ENCODE results near the gene ABHD4. TPM values are rescaled to one million over a fixed set of nuclear protein-coding genes. Genes with fewer than 3 reads are reported as not detected.

ABHD4 gene
- total RNA-seq, 4 donors from 2014 or later = 28.1 to 51.4 (median 42.8) TPM

- Histone ChIP-seq H3K27ac (no peak overlapping the region), H3K9me3 (no peaks in the 10 kb centered on the region), H3K4me1 (peaks cover 0 to 10% (median 2%) of the 10 kb centered on the region in 4 donors), H3K4me3 (no peak overlapping the region), H3K36me3 (peaks cover 0 to 53% (median 0%) of the 10 kb centered on the region in 3 donors), H3K27me3 (no peaks in the 10 kb centered on the region)
- DNase-seq = no peak
- TF ChIP-seq POLR2A (IDR thresholded peaks at IDR 0.05) (no peak), CTCF (IDR thresholded peaks at IDR 0.05) (no peak)
These were observed 3.9 kb downstream of the ABHD4 start for GRCh38 chr14:22601996-22602395.

DNA sequence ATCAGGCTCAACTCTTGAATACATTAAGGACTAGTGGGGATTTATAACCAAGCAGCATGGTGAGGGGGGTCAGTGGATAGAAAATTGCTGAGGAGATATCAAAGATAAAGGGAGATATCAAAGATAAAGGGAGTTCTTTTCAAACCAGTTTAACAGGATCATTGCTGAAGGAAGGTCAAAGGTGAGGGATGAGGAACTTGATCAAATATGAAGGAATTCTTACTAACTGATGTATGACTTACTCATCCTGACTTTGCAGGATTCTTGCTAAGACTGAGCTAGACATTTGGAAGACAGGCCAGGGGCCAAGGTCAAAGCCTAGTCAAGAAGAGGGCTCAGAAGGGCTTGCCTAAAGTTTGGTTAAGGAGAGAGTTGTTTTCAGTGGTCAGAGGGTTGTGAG lies 4.8 kb downstream of the ABHD4 start:
- Histone ChIP-seq H3K4me3 (no peak overlapping the region), H3K4me1 (peaks cover 0 to 10% (median 0%) of the 10 kb centered on the region in 4 donors), H3K27ac (no peak overlapping the region), H3K9me3 (no peaks in the 10 kb centered on the region), H3K27me3 (no peaks in the 10 kb centered on the region), H3K36me3 (peaks cover 0 to 62% (median 0%) of the 10 kb centered on the region in 3 donors)
- no peak for TF ChIP-seq CTCF (IDR thresholded peaks at IDR 0.05)
- TF ChIP-seq POLR2A (IDR thresholded peaks at IDR 0.05) = no peak
- DNase-seq = no peak

DNA sequence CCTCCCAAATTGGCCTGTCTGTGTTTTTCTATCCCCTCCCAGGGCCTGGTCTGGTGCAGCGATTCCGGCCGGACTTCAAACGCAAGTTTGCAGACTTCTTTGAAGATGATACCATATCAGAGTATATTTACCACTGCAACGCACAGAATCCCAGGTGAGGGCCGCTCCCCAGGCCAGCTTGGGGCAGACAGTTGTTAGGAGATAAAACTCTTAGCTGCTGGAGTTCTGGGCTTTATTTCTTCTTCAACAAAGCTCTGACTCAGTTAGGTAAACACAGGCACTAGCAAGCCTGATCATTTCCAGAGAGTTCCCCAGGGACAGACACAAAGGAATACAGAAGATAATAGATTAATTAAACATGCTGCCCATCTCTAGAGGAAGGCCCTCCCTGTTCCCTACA lies 8.3 kb downstream of the ABHD4 start:
- Histone ChIP-seq H3K9me3 (no peaks in the 10 kb centered on the region), H3K36me3 (peaks cover 0 to 97% (median 0%) of the 10 kb centered on the region in 3 donors), H3K27me3 (no peaks in the 10 kb centered on the region), H3K27ac (no peak overlapping the region), H3K4me3 (no peak overlapping the region), H3K4me1 (no peaks in the 10 kb centered on the region)
- TF ChIP-seq POLR2A (IDR thresholded peaks at IDR 0.05) (no peak), CTCF (IDR thresholded peaks at IDR 0.05) (no peak)
- no peak for DNase-seq

GRCh38 chr14:22607291-22607690 lies 9.2 kb downstream of the ABHD4 start:
- Histone ChIP-seq H3K27ac (no peak overlapping the region), H3K27me3 (no peaks in the 10 kb centered on the region), H3K4me1 (no peaks in the 10 kb centered on the region), H3K9me3 (no peaks in the 10 kb centered on the region), H3K4me3 (no peak overlapping the region), H3K36me3 (peaks cover 0 to 96% (median 0%) of the 10 kb centered on the region in 3 donors)
- TF ChIP-seq POLR2A (IDR thresholded peaks at IDR 0.05) (no peak), CTCF (IDR thresholded peaks at IDR 0.05) (no peak)
- DNase-seq = no peak

DNA sequence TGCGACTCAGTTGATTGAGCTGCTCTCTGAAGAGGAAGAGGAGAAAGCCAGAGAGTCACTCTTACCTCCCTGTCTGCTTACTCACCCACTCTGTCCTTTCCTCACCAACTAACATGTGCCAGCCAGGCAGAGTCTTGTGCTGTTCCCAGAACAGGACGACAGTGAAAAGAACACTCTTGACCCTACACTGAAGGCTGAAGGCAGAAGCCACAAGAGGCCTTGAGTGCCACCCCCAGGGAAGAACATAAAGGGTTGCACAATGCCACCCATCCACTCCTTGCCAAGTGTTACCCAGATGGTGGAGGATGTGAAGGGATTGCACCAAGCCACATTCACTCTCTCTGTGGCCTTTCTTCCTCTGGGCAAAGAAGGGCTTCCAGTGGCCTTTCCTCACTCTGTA lies 12.8 kb downstream of the ABHD4 start:
- H3K9me3 ChIP-seq = no peaks in the 10 kb centered on the region
- DNase-seq = no peak
- no peak overlapping the region for H3K4me3 ChIP-seq
- no peak overlapping the region for H3K27ac ChIP-seq
- H3K27me3 ChIP-seq = no peaks in the 10 kb centered on the region
- peaks cover 0 to 60% (median 0%) of the 10 kb centered on the region in 3 donors for H3K36me3 ChIP-seq
- no peak for TF ChIP-seq CTCF (IDR thresholded peaks at IDR 0.05)
- no peak for TF ChIP-seq POLR2A (IDR thresholded peaks at IDR 0.05)
- H3K4me1 ChIP-seq = no peaks in the 10 kb centered on the region

Measured in Peyer's patch (tissue), 4 donors.